Astrocyte (in vitro differentiated cells and primary cell): ENCODE measurements around the gene CRYBG1. TPM values are rescaled to one million over a fixed set of nuclear protein-coding genes. Genes with fewer than 3 reads are reported as not detected.

Experiments
- DNase-seq: peaks from one replicate; pipeline ENCODE4 v3.0.0-alpha.2; 2010; ENCODE audit warnings: low read depth
- FAIRE-seq: peaks from 2 replicates; lab custom pipeline; 2011; peaks lifted over from hg19 to GRCh38; lab: Jason Lieb, UNC
- H2AFZ ChIP-seq: 2 replicates; pipeline ENCODE4 v1.6.0; 2012; ENCODE audit warnings: low read depth, low read length, inconsistent platforms
- H3K27ac ChIP-seq: 2 replicates; pipeline ENCODE4 v1.5.1; 2011; ENCODE audit warnings: low read depth, low read length, inconsistent platforms
- H3K27me3 ChIP-seq: 2 replicates; pipeline ENCODE4 v1.6.0; 2011; ENCODE audit warnings: low read length, inconsistent platforms; ENCODE audit not compliant: insufficient read depth
- H3K36me3 ChIP-seq: 2 replicates; pipeline ENCODE4 v1.5.1; 2011; ENCODE audit warnings: low read length, inconsistent platforms; ENCODE audit not compliant: insufficient read depth
- H3K4me1 ChIP-seq: 2 replicates; pipeline ENCODE4 v1.5.1; 2011; ENCODE audit warnings: low read length, inconsistent platforms; ENCODE audit not compliant: insufficient read depth
- H3K4me2 ChIP-seq: 2 replicates; pipeline ENCODE4 v1.6.0; 2012; ENCODE audit warnings: low read length, inconsistent platforms
- H3K4me3 ChIP-seq: 2 replicates; pipeline ENCODE4 v1.5.1; 2011; ENCODE audit warnings: low read depth, mild to moderate bottlenecking, low read length, inconsistent platforms; ENCODE audit not compliant: insufficient read depth
- H3K79me2 ChIP-seq: 2 replicates; pipeline ENCODE4 v1.6.0; 2012; ENCODE audit warnings: mild to moderate bottlenecking, low read length, inconsistent platforms; ENCODE audit not compliant: insufficient read depth
- H3K9ac ChIP-seq: 2 replicates; pipeline ENCODE4 v1.6.0; 2012; ENCODE audit warnings: mild to moderate bottlenecking, low read length, inconsistent platforms
- H3K9me3 ChIP-seq: 2 replicates; pipeline ENCODE4 v1.5.1; 2012; ENCODE audit warnings: low read depth, mild to moderate bottlenecking, low read length, inconsistent platforms; ENCODE audit not compliant: insufficient read depth
- H4K20me1 ChIP-seq: 2 replicates; pipeline ENCODE4 v1.6.0; 2012; ENCODE audit warnings: low read length, inconsistent platforms; ENCODE audit not compliant: insufficient read depth
- H3K27ac Mint-ChIP-seq: one replicate; pipeline ENCODE4 v1.8.0; 2021; ENCODE audit warnings: mild to moderate bottlenecking, mixed read lengths; ENCODE audit not compliant: unreplicated experiment
- H3K27me3 Mint-ChIP-seq: one replicate; pipeline ENCODE4 v1.8.0; 2021; ENCODE audit warnings: low read depth, mixed read lengths; ENCODE audit not compliant: unreplicated experiment
- H3K36me3 Mint-ChIP-seq: one replicate; pipeline ENCODE4 v1.8.0; 2021; ENCODE audit warnings: low read depth, mixed read lengths; ENCODE audit not compliant: unreplicated experiment
- H3K4me1 Mint-ChIP-seq: one replicate; pipeline ENCODE4 v1.8.0; 2021; ENCODE audit warnings: low read depth, mixed read lengths; ENCODE audit not compliant: unreplicated experiment
- H3K4me3 Mint-ChIP-seq: one replicate; pipeline ENCODE4 v1.8.0; 2021; ENCODE audit warnings: mild to moderate bottlenecking, moderate library complexity, mixed read lengths; ENCODE audit not compliant: unreplicated experiment
- H3K9me3 Mint-ChIP-seq: one replicate; pipeline ENCODE4 v1.8.0; 2021; ENCODE audit warnings: mild to moderate bottlenecking, mixed read lengths; ENCODE audit not compliant: unreplicated experiment
- EZH2 ChIP-seq: IDR thresholded peaks from 2 replicates; pipeline ENCODE4 v1.6.1; 2012; ENCODE audit warnings: mild to moderate bottlenecking, low read length, inconsistent platforms; ENCODE audit not compliant: insufficient read depth
- total RNA-seq: library from RNA; stranded (reverse); gene quantifications from 2 replicates; pipeline ENCODE4 v1.2.1, GENCODE V29; 2021
- TF ChIP-seq, protein P1 (sequence below): IDR thresholded peaks from 2 replicates; pipeline ENCODE4 v1.5.1; 2011; ENCODE audit warnings: low read depth, mild to moderate bottlenecking, inconsistent platforms, low read length, moderate library complexity; ENCODE audit not compliant: insufficient read depth

CRYBG1 gene
- total RNA-seq, 1 donor from 2014 or later: 0.64 TPM

DNA sequence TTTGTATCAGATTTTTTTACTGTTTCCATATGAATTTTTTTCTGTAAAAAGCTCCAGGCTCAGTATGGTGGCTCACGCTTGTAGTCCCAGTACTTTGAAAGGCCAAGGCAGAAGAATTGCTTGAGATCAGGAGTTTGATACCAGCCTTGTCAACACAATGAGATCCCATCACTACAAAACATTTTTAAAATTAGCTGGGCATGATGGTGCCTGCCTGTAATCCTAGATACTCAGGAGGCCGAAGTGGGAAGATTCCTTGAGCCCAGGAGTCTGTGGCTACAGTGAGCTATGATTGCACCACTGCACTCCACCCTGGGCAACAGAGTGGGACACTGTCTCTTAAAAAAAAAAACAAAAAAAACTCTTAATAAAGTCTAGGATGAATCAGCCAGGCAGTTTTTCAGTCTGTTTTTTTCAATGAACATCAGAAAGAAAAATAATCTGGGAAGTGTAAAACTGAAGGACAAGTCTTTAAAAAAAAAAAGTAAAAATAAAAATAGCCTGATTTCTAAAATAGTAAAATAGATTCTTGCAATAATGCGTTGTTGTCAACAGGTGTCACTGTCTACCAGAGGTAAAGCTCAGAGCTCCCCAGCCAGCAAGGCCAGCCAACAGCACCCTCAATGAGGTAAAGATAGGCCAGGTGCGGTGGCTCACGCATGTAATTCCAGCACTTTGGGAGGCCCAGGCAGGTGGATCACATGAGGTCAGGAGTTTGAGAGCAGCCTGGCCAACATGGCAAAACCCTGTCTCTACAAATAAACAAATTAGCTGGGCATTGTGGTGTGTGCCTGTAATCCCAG, 25.7 kb upstream of the CRYBG1 start:
- H3K27me3 ChIP-seq: peaks cover 18% of the 10 kb centered on the region
- H3K4me3 Mint-ChIP-seq: no peak overlapping the region

DNA sequence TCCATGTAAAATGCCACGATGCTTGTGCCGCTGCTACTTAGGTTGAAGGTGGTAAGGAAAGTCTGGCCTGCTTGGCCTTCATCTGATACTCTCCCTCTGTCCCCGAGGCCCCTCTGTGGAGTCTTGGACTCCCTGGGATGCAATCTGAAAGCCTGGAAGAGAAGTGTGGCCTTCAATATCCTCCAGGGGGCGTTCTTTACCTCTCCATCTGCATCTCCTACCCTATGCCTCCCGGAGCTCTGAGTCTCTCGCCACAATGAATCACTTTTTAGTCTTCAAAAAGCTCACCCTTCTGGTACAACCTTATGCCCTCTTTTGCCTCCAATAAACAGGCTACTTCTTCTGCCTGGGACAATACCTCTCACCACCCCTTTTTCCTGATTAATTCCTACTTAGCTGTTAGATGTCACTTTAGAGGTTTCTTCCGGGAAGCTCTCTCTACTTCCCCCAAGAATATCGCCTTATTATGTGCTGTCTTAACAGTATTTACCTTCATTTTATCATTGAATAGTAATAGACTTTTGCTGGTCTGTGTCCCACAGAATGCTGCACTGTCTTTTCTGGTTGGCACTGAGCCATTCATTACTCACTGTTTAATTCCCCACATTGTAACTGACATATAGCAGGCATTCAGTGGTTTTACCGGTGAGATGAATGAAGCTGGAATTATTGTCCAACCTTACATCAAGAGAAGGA, 21.0 kb upstream of the CRYBG1 start:
- Mint-ChIP-seq H3K9me3 (no peaks in the 10 kb centered on the region), H3K4me1 (peaks cover 11% of the 10 kb centered on the region), H3K27me3 (peaks cover 3% of the 10 kb centered on the region), H3K27ac (peak overlapping the region; percentile 27), H3K4me3 (no peak overlapping the region), H3K36me3 (no peaks in the 10 kb centered on the region)
- Histone ChIP-seq H2AFZ (peak overlapping the region; percentile 53), H4K20me1 (no peaks in the 10 kb centered on the region), H3K4me1 (peaks cover 4% of the 10 kb centered on the region), H3K9me3 (no peaks in the 10 kb centered on the region), H3K27ac (no peak overlapping the region), H3K36me3 (no peaks in the 10 kb centered on the region), H3K79me2 (no peaks in the 10 kb centered on the region), H3K27me3 (peaks cover 8% of the 10 kb centered on the region), H3K4me3 (no peak overlapping the region), H3K9ac (no peak overlapping the region), H3K4me2 (peak overlapping the region; percentile 71)
- peak; percentile 71 for FAIRE-seq
- peak; percentile 52 for DNase-seq
- TF ChIP-seq, protein P1, sequence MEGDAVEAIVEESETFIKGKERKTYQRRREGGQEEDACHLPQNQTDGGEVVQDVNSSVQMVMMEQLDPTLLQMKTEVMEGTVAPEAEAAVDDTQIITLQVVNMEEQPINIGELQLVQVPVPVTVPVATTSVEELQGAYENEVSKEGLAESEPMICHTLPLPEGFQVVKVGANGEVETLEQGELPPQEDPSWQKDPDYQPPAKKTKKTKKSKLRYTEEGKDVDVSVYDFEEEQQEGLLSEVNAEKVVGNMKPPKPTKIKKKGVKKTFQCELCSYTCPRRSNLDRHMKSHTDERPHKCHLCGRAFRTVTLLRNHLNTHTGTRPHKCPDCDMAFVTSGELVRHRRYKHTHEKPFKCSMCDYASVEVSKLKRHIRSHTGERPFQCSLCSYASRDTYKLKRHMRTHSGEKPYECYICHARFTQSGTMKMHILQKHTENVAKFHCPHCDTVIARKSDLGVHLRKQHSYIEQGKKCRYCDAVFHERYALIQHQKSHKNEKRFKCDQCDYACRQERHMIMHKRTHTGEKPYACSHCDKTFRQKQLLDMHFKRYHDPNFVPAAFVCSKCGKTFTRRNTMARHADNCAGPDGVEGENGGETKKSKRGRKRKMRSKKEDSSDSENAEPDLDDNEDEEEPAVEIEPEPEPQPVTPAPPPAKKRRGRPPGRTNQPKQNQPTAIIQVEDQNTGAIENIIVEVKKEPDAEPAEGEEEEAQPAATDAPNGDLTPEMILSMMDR: peak; percentile 90
- TF ChIP-seq EZH2: no peak

More for the DNA sequence above, 25.7 kb upstream of the CRYBG1 start:
- no peak for TF ChIP-seq EZH2
- TF ChIP-seq, protein P1: peak; percentile 54
- Histone ChIP-seq H3K4me1 (peaks cover 4% of the 10 kb centered on the region), H2AFZ (no peak overlapping the region), H3K9me3 (no peaks in the 10 kb centered on the region), H3K79me2 (no peaks in the 10 kb centered on the region), H4K20me1 (no peaks in the 10 kb centered on the region), H3K9ac (no peak overlapping the region), H3K36me3 (no peaks in the 10 kb centered on the region), H3K4me2 (no peak overlapping the region), H3K27ac (no peak overlapping the region), H3K4me3 (no peak overlapping the region)
- H3K36me3 Mint-ChIP-seq: no peaks in the 10 kb centered on the region
- H3K4me1 Mint-ChIP-seq: peaks cover 7% of the 10 kb centered on the region
- H3K27ac Mint-ChIP-seq: no peak overlapping the region
- H3K9me3 Mint-ChIP-seq: no peaks in the 10 kb centered on the region
- peak; percentile 12 for DNase-seq
- no peak for FAIRE-seq
- H3K27me3 Mint-ChIP-seq: peaks cover 3% of the 10 kb centered on the region
